Measurements from ENCODE around the gene SYNDIG1. TPM values are rescaled to one million over a fixed set of nuclear protein-coding genes. Genes with fewer than 3 reads are reported as not detected.

SYNDIG1 gene
- total RNA-seq, 4 donors from 2014 or later = 5.1 to 15.9 (median 14.3) TPM

GRCh38 chr20:24452016-24452415 lies 17.4 kb upstream of the SYNDIG1 start:
- no peak for DNase-seq (ENCODE audit: low spot score in 2 of 2)
- Histone ChIP-seq H3K27ac (no peak overlapping the region), H3K36me3 (no peaks in the 10 kb centered on the region), H3K27me3 (no peaks in the 10 kb centered on the region), H3K4me1 (no peaks in the 10 kb centered on the region), H3K4me3 (no peak overlapping the region), H3K9me3 (no peaks in the 10 kb centered on the region)
- TF ChIP-seq POLR2A (IDR thresholded peaks at IDR 0.05) (no peak), EP300 (IDR thresholded peaks at IDR 0.05) (no peak)
- TF ChIP-seq, protein P1, sequence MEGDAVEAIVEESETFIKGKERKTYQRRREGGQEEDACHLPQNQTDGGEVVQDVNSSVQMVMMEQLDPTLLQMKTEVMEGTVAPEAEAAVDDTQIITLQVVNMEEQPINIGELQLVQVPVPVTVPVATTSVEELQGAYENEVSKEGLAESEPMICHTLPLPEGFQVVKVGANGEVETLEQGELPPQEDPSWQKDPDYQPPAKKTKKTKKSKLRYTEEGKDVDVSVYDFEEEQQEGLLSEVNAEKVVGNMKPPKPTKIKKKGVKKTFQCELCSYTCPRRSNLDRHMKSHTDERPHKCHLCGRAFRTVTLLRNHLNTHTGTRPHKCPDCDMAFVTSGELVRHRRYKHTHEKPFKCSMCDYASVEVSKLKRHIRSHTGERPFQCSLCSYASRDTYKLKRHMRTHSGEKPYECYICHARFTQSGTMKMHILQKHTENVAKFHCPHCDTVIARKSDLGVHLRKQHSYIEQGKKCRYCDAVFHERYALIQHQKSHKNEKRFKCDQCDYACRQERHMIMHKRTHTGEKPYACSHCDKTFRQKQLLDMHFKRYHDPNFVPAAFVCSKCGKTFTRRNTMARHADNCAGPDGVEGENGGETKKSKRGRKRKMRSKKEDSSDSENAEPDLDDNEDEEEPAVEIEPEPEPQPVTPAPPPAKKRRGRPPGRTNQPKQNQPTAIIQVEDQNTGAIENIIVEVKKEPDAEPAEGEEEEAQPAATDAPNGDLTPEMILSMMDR (IDR thresholded peaks at IDR 0.05) = no peak
- WGBS, 2 donors = 77 to 78% methylated on average over 8 of the region's 8 CpGs

DNA sequence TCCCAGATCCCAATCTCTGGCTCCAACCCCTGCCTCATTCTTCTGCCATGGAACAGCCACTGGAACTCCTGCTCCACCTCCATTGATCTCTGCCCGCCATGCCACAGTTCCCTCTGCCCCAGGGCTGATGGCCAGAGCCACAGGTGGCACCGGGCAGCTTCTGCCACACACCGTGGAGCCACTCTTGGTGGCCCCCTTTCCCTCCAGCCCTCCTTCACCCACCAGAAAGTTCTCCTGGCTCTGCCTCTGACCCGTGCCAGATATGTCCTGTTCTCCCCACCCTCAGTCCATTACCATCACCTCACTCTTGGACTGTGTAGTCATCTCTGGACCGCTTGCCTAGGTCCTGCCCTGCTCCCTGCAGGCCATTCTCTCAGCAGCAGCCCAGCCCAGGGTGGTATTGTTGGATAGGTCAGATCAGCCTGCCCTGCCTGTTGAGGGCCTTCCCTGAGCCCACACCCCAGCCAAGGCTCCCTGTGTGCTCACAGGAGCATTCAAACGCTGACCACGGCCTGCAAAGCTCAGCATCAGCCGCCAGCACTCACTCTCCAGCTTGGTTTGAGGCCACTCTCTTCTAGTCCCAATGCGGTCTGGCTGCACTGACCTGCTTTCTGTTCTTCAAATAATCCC lies 16.8 kb upstream of the SYNDIG1 start:
- Histone ChIP-seq H3K27ac (no peak overlapping the region), H3K4me3 (no peak overlapping the region), H3K9me3 (no peaks in the 10 kb centered on the region), H3K27me3 (no peaks in the 10 kb centered on the region), H3K4me1 (no peaks in the 10 kb centered on the region), H3K36me3 (no peaks in the 10 kb centered on the region)
- WGBS, 2 donors = 82 to 96% methylated on average over 9 of the region's 9 CpGs
- DNase-seq (ENCODE audit: low spot score in 2 of 2) = no peak
- TF ChIP-seq, protein P1 (IDR thresholded peaks at IDR 0.05) = no peak
- TF ChIP-seq POLR2A (IDR thresholded peaks at IDR 0.05) = no peak
- no peak for TF ChIP-seq EP300 (IDR thresholded peaks at IDR 0.05)

- H3K36me3 ChIP-seq = no peaks in the 10 kb centered on the region
- H3K4me1 ChIP-seq = no peaks in the 10 kb centered on the region
- H3K4me3 ChIP-seq = no peak overlapping the region
- DNase-seq (ENCODE audit: low spot score in 2 of 2) = no peak
- H3K9me3 ChIP-seq = no peaks in the 10 kb centered on the region
- TF ChIP-seq POLR2A (IDR thresholded peaks at IDR 0.05) (no peak), EP300 (IDR thresholded peaks at IDR 0.05) (no peak)
- TF ChIP-seq, protein P1 (IDR thresholded peaks at IDR 0.05) = no peak
- 40 to 42% methylated on average over 2 of the region's 2 CpGs for WGBS, 2 donors
- no peak overlapping the region for H3K27ac ChIP-seq
- H3K27me3 ChIP-seq = no peaks in the 10 kb centered on the region
These were observed 15.6 kb upstream of the SYNDIG1 start for GRCh38 chr20:24453869-24454268.

DNA sequence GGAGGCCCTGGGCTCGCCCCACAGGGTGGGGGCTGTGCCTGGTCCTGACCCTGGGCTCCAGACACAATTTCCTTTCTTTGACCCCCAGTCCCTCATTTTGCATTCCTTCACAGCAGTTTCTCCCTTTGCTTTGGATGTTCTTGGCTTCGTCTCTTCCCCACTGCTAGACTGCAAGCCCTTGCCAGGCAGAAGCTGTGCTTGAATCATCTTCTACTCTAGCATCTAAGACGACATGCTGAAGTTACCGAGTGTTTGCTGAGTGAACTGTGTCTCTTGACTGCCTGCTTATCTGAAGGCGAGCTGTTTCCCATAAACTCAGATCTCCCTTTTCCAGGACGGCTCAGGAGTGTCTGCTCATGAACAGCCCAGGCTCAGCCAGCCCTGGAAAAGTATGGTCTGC lies 14.3 kb upstream of the SYNDIG1 start:
- no peak for DNase-seq (ENCODE audit: low spot score in 2 of 2)
- WGBS, 2 donors = 67 to 75% methylated on average over 6 of the region's 6 CpGs
- Histone ChIP-seq H3K36me3 (no peaks in the 10 kb centered on the region), H3K27me3 (no peaks in the 10 kb centered on the region), H3K4me3 (no peak overlapping the region), H3K9me3 (no peaks in the 10 kb centered on the region), H3K4me1 (no peaks in the 10 kb centered on the region), H3K27ac (no peak overlapping the region)
- TF ChIP-seq POLR2A (IDR thresholded peaks at IDR 0.05) (no peak), EP300 (IDR thresholded peaks at IDR 0.05) (no peak)
- TF ChIP-seq, protein P1 (IDR thresholded peaks at IDR 0.05) = no peak

DNA sequence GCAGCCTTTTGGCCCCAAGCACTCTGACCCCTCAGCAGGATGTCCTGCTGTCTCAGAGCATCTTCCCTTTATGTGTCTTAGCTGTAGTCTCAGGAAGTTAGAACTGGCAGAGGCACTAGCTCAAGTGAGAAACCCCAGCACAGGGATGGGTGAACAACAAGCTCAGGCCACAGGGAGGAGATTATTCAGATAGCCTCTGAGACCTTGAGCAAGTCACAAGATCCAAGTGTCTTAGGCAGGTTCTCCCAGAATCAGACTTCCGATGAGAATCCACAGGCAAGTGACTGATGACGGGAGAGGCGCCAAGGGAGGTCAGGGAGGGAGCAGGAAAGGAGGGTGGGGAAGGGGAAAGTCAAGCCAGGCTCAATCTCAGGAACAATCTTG lies 13.0 kb upstream of the SYNDIG1 start:
- no peak for DNase-seq (ENCODE audit: low spot score in 2 of 2)
- H3K4me1 ChIP-seq = no peaks in the 10 kb centered on the region
- no peaks in the 10 kb centered on the region for H3K36me3 ChIP-seq
- WGBS, 2 donors = 65 to 79% methylated on average over 3 of the region's 3 CpGs
- no peak overlapping the region for H3K27ac ChIP-seq
- no peaks in the 10 kb centered on the region for H3K27me3 ChIP-seq
- H3K9me3 ChIP-seq = no peaks in the 10 kb centered on the region
- TF ChIP-seq EP300 (IDR thresholded peaks at IDR 0.05) = no peak
- TF ChIP-seq POLR2A (IDR thresholded peaks at IDR 0.05) = no peak
- TF ChIP-seq, protein P1 (IDR thresholded peaks at IDR 0.05) = no peak
- H3K4me3 ChIP-seq = no peak overlapping the region

All from tibial nerve (tissue), 4 donors.